GM18520 (cell line): ENCODE measurements around the gene KSR2.
"Not testable (repeated sequence)": the region's sequence is repeated elsewhere in the genome, so short reads cannot be mapped to it uniquely, and the experiment has no call there.

Experiments
- ATAC-seq: cut with Tn5 transposase; IDR thresholded peaks from one replicate; pipeline ENCODE4 v1.9.1; 2021; ENCODE audit not compliant: unreplicated experiment

The KSR2 gene

DNA sequence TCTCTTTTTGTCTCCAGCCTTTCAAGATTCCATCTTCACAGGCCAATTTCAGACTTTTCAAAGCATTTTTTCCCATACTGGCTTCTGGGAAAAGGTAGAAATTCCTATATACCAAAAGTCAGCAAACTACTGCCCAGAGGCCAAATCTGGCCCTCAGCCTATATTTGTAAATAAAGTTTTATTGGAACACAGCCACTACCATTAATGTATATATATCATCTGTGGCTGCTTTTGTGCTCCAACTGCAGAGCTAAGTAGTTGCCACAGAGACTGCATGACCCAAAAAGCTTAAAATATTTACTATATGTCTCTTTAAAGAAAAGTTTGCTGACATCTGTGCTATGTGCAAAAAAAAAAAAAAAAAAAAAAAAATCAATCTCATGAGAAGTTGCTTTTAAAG is 76.3 kb downstream of the KSR2 start:
- ATAC-seq: no peak

DNA sequence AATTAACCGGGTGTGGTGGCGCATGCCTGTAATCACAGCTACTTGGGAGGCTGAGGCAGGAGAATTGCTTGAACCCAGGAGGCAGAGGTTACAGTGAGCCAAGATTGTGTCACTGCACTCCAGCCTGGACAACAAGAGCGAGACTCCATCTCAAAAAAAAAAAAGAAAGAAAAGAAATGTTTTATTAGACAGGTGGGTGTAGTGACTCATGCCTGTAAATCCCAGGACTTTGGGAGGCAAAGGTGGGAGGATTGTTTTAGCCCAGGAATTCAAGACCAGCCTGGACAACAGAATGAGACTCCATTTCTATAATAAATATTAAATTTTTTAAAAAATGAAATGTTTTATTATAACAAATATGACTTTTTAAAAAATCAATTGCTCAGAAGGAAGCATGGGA is 77.5 kb downstream of the KSR2 start:
- ATAC-seq: not testable (repeated sequence)

DNA sequence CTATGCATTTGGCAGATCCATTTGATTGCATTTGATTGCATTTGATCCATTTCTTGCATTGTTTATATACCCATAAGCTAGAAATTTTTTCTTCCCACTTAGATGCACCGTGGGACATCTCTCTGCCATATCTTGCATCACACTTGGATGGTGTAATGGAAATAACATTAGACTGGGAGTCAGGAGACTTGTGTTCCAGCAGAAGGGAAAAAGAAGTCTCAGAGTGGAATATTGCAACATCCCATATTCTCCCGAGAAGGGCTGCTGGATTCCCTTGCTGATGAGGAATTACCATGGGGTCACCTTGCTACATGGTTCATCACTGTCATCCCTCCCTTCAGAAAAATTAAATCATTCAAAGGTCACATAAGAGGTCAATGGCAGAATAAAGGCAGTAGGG is 78.1 kb downstream of the KSR2 start:
- no peak for ATAC-seq

DNA sequence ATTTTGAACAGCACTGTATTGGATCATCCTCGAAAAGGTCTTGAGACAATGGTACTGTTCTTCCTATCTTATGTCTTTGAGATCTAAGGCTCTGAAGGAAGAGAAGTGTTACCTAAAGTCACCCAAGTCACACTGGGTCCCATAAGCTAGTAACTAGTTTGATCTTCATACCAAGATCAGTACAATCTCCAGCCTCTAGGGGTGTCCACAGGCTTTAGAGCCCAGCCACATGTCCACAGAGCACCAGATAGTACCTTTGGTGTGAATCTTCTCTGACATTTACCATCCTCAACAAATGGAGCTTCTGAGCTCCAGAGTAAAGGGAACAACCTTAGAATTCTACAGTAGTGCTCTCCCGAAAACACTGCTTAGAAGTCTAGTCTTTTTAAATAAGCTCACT is 78.7 kb downstream of the KSR2 start:
- no peak for ATAC-seq

DNA sequence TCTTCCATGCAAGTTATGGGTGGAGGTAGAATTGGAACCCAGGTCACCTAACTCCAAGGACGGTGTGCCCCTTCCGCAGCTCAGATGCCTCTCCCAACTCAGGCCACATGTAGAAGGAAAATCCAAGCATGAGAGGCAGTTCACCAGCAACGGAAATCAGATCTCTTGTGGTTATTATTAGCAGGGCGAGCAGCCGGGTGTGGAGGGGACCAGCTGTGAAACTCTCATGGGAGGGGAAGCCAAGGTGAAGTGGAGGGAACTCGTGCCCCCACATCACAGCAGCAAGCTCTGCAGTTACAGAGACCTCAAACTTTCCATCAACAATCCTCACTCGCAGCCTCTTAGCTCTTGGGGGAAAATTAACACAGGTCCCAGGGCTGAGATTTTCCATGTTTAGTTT is 79.7 kb downstream of the KSR2 start:
- no peak for ATAC-seq

DNA sequence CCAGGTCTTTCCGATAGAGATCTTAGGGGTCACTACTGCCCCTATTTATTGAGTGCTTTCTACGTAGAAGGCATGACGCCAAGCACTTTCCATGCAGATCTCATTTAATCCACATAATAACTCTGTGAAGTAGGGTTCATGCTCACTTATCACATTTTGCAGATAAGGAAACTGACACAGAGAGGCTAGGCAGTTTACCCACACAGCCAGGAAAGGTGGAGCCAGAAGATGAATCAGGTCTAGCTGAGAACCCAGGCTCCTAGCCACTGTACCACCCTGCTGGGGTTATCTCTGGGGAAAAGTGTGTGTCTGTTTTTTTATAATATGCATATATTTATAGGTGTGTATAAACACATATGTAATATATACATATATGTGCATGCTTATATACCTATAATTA is 83.6 kb downstream of the KSR2 start:
- no peak for ATAC-seq

DNA sequence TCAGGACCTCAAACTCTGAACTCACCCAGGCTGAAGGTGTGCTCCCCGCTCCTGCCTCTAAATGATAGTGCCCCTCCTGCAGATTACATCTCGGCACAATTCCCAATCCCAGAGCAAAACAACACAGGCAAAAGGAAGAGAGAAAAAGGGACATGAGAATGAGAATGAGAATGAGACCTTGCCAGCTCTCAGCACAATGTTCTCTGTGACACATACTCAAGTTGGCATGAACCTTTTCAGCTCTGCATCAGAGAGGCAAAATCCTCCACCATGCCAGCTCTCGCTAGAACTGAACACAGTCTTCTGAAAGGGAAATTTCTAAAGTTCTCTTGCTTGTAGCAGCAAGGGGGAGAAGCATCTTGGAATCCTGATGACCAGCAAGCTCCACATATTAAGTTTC is 84.6 kb downstream of the KSR2 start:
- ATAC-seq: no peak

DNA sequence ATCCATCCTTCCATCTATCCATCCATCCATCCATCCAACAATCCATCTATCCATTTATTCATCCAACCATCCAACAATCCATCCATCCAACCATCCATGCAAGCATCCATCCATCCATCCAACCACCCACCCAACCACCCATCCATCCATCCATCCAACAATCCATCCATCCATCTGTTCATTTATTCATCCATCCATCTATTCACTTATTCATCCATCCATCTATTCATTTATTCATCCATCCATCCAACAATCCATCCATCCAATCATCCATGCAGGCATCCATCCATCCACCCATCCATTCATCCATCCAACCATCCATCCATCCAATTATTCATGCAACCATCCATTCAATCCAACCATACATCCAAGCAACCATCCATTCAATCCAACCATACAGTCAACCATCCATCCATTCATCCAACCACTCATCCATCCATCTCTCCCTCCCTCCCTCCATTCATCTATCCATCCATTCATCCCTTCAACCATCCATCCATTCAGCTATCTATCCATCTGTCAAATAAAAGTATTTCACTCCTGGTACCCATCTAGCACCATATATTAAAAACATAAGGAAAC is 86.1 kb downstream of the KSR2 start:
- ATAC-seq: no peak

DNA sequence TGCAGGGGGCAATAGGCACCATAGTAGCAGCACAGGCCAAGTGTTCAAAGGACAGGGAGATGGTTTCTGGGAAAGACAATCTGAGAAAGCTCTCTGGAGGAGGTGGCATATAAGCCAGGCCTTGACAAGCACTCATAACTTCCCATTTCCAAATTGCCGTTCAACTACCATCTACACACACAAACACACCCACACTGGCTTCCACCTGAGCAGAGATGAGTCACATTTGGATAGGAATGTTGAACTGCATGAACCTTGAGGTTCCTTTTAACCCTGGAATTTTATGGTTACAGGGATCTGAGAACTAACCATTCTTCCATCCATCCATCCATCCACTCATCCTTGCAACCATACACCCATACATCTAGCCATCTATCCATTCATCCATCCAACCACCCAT is 86.6 kb downstream of the KSR2 start:
- no peak for ATAC-seq

DNA sequence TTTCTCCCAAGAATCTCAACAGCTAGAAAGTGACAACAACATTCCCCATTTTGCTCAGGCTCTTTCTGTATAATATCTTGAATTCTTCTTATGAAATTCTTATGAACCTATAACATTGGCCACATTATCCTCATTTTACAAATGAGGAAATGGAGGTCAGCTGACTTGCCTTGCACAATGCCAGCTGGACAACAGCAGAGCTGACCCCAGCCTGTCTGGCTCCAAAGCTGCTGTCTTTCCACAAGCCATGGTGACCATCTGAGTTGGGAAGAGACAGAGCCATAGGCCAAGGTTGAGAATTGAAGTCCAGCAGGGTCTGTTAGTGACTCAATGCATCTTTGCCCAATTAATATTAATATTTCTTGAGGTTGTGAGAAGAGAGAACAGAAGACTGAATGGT is 87.3 kb downstream of the KSR2 start:
- ATAC-seq: no peak

DNA sequence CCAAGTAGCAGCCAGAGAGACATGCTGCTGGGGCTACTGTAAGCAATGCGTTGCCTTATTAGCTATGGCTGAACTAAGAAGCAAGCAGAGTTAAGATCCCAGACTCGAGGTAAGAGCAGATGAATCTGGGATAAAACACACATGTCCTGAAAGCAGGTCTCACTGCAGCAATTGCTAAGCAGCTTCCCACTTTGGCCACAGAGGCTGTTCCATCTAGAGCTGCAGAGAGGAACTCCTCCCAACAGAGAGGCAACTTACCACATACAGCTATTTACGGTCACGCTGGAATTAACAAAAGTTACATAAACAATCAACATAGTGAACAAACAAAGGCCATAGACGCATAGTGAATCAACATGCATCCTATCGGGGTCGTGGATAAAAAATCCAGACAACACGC is 90.2 kb downstream of the KSR2 start:
- no peak for ATAC-seq

DNA sequence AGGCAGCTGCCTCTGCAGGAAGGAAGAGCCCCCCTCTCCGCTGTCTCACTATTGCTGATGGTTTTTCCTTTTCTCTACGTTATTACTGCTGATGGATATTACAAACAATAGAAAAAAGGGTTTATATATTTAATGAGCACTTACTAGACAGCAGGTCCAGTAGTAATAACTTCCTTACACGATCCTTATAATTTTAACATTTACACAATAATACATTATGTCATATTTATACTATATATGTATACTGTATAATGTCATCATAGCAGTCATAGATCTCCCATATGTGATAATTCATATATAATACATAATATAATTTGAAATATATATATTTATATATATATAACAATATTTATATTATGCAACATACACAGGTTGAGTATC is 92.4 kb downstream of the KSR2 start:
- ATAC-seq: no peak

DNA sequence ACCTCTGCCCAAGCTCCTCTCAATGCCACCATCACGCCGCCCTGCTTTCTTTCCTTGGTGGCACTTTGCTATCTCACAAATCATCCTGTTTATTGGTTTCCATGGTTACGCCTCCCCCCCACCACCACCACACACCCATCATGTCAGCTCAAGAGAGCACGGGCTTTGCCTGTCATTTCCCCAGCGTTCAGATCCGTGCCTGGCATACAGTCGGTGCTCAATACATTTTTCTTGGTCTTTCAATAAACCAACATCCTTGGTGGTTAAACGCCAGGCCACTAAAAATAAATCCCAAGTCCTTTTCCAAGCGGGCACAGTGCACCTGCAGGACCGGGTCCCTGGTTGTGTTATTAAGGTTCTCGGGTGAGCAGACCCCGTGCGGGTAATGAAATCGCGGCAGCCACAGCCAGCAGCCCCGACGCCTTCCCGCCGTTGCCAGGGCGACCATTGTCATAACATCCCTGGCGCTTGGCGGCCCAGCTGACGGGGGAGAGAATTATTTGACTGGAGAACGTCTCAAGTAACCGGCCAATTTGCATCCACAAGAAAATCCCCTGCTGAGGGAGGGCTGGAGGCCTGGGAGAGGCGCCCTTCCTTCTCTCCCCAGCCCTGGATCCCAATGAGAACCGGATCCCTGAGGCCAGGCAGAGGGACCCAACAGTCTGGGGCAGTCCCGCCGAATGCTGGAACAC is 92.9 kb downstream of the KSR2 start:
- ATAC-seq: no peak

DNA sequence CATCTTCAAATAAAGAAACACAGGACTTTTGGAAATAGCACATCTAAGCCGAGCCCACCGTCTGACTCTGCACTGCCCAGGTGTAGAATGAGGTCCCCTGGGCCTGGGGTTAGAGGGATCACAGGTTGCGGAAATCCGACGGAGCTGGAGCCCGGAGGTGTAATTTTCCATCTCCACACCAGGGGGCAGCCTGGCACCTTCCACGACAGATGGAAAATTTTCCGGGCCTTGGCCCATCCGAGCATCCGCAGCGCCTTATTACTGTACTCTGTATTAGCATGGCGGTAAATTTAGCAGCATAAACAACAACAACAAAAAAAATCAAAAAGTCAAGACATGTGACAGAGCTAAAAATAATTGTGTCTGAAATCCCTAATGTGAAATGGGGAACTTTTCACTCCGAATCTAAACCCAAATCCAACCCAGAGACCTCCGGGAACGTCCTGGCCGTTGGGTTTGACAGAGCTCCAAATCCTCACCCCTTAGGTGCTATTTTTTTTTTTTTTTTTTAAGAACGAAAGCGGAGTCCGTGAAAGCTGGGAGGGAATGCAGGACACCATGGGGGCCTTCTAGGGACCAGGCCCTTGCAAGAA is 93.9 kb downstream of the KSR2 start:
- no peak for ATAC-seq

DNA sequence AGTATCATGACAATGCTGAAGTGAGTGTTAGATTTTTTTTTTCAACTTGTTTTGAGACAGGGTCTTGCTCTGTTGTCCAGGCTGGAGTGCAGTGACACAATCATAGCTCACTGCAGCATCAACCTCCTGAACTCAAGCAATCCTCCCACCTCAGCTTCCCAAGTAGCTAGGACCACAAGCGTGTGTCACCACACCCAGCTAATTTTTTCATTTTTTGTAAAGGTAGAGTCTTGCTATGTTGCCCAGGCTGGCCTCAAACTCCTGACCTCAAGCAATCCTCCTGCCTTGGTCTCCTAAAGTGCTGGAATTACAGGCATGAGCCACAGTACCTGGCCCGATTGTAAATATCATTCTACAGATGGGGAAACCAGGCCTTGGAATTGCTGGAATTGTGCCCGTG is 94.6 kb downstream of the KSR2 start:
- not testable (repeated sequence) for ATAC-seq

DNA sequence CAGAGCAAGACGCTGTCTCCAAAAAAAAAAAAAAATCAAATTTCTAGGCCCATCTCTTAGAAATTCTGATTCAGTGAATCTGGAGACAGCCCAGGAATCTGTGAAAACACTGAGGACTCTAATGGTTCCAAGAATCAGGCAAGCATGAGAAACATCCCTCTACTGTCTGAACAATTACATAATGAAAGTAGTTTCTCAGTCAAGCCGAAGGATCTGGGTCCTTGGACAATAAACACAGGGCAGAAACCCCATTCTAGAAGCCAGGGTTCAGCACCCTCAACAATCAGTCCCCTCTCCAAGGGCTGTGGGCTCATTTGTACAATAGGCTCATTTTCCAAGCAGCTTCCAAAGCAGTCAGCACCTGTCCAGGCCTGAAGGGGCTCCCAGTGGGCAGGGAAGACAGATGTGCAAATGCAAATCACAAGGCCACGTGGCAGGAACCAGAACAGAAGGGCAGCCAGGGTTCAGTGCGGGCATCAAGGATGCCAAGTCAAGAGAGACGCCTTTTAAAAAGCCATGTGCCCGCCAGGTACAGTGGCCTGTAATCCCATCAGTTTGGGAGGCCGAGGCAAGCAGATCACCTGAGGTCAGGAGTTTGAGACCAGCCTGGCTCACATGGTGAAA is 96.1 kb downstream of the KSR2 start:
- ATAC-seq: no peak

DNA sequence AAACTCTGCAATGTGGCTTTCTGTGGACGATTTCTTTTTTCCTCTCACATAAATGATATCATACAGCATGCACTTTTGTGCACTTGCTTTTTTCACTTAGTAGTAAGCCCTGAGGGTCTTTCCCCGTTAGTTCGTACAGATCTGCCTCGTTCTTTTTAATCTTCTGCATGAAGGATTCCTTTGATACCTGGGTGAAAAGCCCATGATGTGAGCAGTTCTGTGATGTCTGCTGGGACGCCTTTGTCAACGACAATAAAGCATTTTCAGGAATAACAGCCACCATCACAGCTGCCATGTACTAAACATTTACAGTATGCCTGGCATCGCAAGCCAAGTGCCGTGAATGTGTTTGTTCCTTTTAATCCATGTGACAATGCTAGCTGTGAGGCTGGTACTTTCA is 99.2 kb downstream of the KSR2 start:
- ATAC-seq: no peak

DNA sequence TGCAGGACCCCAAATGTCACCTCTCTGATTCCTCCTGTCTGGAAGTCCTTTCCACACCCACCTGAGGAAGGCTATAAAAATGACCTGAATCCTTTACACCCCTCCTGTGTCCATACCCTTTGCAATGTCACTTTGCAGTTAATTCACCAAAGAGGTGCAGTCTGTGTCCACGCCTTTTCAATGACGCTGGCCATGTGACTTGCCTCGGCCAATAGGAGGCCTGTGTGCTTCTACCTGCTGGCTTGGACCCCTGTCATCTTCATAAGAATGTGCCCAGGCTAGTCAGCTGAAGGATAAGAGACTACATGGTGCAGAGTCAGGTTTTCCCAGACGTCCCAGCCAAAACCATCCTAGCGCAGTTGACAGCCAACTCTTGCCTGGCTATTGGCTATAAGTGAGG is 101.4 kb downstream of the KSR2 start:
- no peak for ATAC-seq

DNA sequence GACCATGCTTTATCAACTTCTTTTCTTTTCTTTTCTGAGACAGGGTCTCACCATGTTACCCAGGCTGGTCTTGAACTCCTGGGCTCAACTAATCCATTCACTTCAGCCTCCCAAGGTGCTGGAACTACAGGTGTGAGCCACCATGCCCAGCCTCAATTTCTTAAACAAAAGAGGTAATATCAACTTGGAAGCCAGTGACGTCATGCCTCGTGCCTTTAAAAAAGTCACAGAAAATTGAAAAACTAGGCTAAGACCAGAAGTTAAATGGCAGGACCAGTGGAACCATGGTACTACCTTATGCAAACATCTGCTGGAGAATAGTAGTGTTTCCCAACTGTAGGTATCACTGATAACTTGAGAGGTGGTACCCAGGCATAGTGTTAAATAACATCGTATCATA is 103.3 kb downstream of the KSR2 start:
- ATAC-seq: no peak

DNA sequence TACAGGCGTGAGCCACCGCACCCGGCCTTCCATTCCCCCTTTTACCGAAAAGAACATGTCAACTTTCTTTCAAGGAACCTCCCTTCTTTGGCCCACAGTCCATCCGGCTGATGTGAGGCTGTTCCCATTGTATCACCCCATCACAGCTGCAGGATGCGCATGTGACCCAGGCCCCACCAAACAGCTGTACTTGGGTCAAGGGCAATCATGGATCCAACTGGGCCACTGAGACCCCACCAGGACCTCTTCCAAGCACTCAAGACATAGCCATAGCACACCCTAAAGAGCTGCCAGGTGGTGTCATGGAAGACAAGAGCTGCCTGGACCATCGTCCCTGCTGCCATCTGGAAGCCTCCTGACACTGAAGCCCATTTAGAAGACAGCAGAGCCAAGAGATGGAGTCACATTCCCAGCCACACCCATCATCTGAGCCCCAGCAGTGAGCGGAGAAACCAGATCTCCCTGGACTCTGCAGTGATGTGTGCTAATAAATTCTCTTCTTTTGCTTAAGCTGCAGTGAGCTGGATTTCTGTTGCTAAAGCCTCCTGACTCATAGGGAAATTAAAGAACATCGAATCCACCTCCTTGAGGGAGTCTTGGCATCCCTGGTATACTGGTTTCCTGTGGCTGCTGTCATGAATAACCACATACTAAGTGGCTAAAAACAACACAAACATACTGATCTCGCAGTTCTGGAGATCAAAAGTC is 105.6 kb downstream of the KSR2 start:
- ATAC-seq: no peak

DNA sequence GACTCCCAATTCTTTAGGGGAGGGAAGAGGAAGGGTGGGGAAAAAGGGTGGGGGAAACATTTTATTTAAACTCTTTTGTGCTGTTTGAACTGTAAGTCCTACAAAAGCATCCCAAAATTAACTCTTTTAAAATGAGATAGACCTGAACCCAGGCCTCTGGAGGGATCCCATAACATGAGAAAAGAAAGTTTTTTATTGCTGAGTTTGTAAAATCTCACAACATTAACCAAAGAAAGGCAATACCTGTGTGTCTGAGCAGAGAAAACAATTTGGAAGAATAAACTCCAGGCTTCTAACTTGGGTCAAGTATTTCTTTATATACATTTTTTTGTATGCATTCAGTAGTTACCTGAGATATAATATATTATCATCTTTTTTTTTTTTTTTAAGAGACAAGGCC is 107.1 kb downstream of the KSR2 start:
- no peak for ATAC-seq

DNA sequence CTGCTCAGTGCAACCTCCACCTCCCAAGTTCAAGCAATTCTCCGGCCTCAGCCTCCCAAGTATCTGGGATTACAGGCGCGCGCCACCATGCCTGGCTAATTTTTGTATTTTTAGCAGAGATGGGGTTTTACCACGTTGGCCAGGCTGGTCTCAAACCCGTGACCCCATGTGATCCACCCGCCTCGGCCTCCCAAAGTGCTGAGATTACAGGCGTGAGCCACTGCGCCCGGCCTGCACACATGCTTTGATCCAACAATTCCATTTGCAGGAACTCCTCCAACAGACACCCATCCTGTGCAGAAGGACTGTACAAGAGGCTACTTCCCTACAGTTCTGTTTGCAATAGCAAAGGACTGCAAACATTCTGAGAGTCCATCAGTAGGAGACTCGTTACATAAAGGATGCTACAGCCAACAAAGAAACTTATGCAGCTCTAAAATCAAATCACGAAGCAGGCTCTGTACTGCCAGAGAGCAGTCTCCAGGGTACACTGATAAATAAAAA is 108.0 kb downstream of the KSR2 start:
- ATAC-seq: not testable (repeated sequence)
